Heart left ventricle (tissue), 16 donors: ENCODE results near the gene ARHGAP26. TPM values are rescaled to one million over a fixed set of nuclear protein-coding genes. Genes with fewer than 3 reads are reported as not detected.

Experiments
- ATAC-seq, 4 donors: fragments of 200-7000 bp; cut with Tn5 transposase; one replicate each; pipeline ENCODE4 v1.9.1; 2020 to 2022; ENCODE audit warnings: moderate library complexity in 4 of 4, mild to moderate bottlenecking in 3 of 4, moderate number of reproducible peaks in 1 of 4
- DNase-seq, 5 donors: peaks; one replicate each; pipeline ENCODE4 v3.0.0-alpha.2; 2020
- H3K27ac ChIP-seq, 12 donors: fragments of 200-600 bp; sonication (generic) in 4 of 12; one replicate each; pipeline versions ENCODE4 v1.5.0 to v1.8.0; 2016 to 2022; ENCODE audit warnings: mild to moderate bottlenecking in 2 of 12
- H3K27me3 ChIP-seq, 9 donors: fragments of 200-600 bp; sonication (generic) in 2 of 9; one replicate each; pipeline versions ENCODE4 v1.5.1 to v1.8.0; 2016 to 2022; ENCODE audit warnings: mild to moderate bottlenecking in 3 of 9
- H3K36me3 ChIP-seq, 9 donors: fragments of 200-600 bp; sonication (generic) in 2 of 9; one replicate each; pipeline versions ENCODE4 v1.5.0 to v1.8.0; 2018 to 2022; ENCODE audit warnings: mild to moderate bottlenecking in 2 of 9
- H3K4me1 ChIP-seq, 12 donors: fragments of 200-600 bp; sonication (generic) in 4 of 12; one replicate each; pipeline versions ENCODE4 v1.5.0 to v1.8.0; 2016 to 2022; ENCODE audit warnings: mild to moderate bottlenecking in 3 of 12
- H3K4me3 ChIP-seq, 12 donors: fragments of 200-600 bp; sonication (generic) in 4 of 12; one replicate each; pipeline versions ENCODE4 v1.5.0 to v1.8.0; 2017 to 2022; ENCODE audit warnings: mild to moderate bottlenecking in 9 of 12, moderate library complexity in 4 of 12
- H3K9me3 ChIP-seq, 12 donors: fragments of 200-600 bp; sonication (generic) in 4 of 12; one replicate each; pipeline versions ENCODE4 v1.5.0 to v1.8.0; 2016 to 2022; ENCODE audit warnings: mild to moderate bottlenecking in 1 of 12
- POLR2A ChIP-seq, 2 donors: fragments of 450-650 bp; IDR thresholded peaks; one replicate each; pipeline ENCODE4 v1.6.1; 2017; ENCODE audit warnings: antibody characterized with exemption in 2 of 2, mild to moderate bottlenecking in 2 of 2, moderate library complexity in 2 of 2
- WGBS, 4 donors: extraction: QIAGEN DNeasy Blood & Tissue Kit in 2 of 4; methylation state at CpG; one replicate each; pipeline versions ENCODE4 v1.1.5 to v1.1.7; 2013 to 2018; 5-methylcytosine and 5-hydroxymethylcytosine counted together
- intact Hi-C, 10 donors: fragments of 100-400 bp; cut with DNase I; formaldehyde crosslinking; loops; one replicate each; pipeline versions ENCODE4 v1.11.1 to v1.14.2; 2022
- polyA plus RNA-seq, 2 donors: library from polyadenylated mRNA; stranded (reverse); fragments of 200-250 nt; gene quantifications; one replicate each; pipeline ENCODE4 v1.2.3, GENCODE V29; 2013
- total RNA-seq, 9 donors: library from RNA; depleted of rRNA in 2 of 9; stranded (reverse); fragments of >200 nt in 2 of 9; fragmentation: NEBNext Ultra II Directional in 3 of 9; extraction: Animal tissue kit (Norgen Biotek cat#: 25700) in 3 of 9; gene quantifications; one replicate each; pipeline versions ENCODE4 v1.1.0 to v1.2.4, GENCODE V29; 2016 to 2023
- TF ChIP-seq, protein P1 (sequence below), 12 donors: fragments of 200-600 bp; sonication (generic) in 4 of 12; IDR thresholded peaks; one replicate each; pipeline versions ENCODE4 v1.5.0 to v1.8.0; 2018 to 2022; ENCODE audit warnings: antibody characterized with exemption in 12 of 12, mild to moderate bottlenecking in 5 of 12
- donor health status: ischemic (EF 13 %, LVEDD 7.1; RV severe dilation, severe dysfunction).
- donor health status: healthy with polysubstance abuse.
- donor health status: DM: no; HTN: yes; CAD: no.
- donor health status: DM: no; HTN: no; CAD: no.
- donor health status: ischemic (EF 25% LVEDD 6.9; RV normal size, moderate dysfunction).
- donor health status: ischemic (EF 25% LVEDD 5.7; RV mildly dilated, moderate dysfunction).
- donor health status: healthy.
- donor health status: DM: yes; HTN: yes; CAD: no.
- donor health status: ischemic (EF 35%, LVEDD 5.7; RV mildly dilated, moderate dysfunction).
- donor health status: nonischemic (EF 11% LVEDD 7.7; RV severe dilation, severe dysfunction).
- donor health status: DM: yes; HTN: yes; CAD: no.
- donor health status: PGD.
- donor health status: ischemic (EF 29% LVEDD 5.4; RV normal size, mild dysfunction).
- donor health status: nonischemic (EF 23%, LVEDD 6.1; RV moderate dilation, normal function).

The ARHGAP26 gene
- total and polyA plus RNA-seq, 11 donors: 11.9 to 52.1 (median 33.7) TPM

DNA sequence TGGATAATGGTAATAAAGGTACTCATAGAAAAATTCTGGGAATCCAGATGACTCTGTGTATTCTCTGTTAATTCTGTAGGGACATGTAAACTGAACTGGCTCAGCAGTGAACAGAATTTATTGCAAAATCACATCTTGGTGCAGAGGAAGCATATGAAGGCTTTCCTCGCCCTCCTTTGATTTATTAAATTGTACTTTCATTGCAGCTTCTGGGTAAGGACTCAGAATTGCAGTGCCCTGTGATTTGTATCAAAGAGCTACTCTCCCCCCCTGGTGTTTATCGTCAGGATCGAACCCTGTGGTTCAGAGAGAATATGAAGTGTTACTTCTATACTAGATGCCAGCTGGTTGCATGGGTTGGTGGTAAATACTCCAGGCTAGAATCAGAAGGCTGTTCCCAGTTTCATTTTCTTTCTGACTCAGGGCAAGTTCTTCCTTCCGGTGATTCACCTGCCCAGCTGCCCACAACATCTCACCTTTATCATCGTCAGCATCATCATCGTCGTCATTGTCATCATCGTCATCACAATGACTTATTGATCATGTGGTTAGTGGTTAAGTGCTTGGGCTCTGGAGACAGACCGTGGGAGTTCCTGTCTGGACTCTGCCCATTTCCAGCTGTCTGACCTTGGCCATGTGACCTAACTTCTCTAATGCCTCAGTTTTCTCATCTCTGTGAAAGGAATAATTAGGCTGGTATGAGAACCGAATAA, 238.8 kb downstream of the ARHGAP26 start:
- peak in 2 of 5 donors; percentile 26 to 39 for DNase-seq
- no peak for TF ChIP-seq POLR2A (IDR thresholded peaks at IDR 0.05)
- TF ChIP-seq, protein P1, sequence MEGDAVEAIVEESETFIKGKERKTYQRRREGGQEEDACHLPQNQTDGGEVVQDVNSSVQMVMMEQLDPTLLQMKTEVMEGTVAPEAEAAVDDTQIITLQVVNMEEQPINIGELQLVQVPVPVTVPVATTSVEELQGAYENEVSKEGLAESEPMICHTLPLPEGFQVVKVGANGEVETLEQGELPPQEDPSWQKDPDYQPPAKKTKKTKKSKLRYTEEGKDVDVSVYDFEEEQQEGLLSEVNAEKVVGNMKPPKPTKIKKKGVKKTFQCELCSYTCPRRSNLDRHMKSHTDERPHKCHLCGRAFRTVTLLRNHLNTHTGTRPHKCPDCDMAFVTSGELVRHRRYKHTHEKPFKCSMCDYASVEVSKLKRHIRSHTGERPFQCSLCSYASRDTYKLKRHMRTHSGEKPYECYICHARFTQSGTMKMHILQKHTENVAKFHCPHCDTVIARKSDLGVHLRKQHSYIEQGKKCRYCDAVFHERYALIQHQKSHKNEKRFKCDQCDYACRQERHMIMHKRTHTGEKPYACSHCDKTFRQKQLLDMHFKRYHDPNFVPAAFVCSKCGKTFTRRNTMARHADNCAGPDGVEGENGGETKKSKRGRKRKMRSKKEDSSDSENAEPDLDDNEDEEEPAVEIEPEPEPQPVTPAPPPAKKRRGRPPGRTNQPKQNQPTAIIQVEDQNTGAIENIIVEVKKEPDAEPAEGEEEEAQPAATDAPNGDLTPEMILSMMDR (IDR thresholded peaks at IDR 0.05): no peak
- H3K27ac ChIP-seq: peak overlapping the region in 5 of 12 donors; percentile 13 to 64 (median 35)
- H3K36me3 ChIP-seq: peaks cover 0 to under 1% (median 0%) of the 10 kb centered on the region in 9 donors
- ATAC-seq: peak in 3 of 4 donors; percentile 29 to 53 (median 42)
- H3K4me3 ChIP-seq: no peak overlapping the region
- H3K27me3 ChIP-seq: no peaks in the 10 kb centered on the region
- intact Hi-C loops: loop anchor here in 7 of 10 donors (5.0 to 10.0 kb wide), 10 partner anchors 56 to 1136 kb away; partner anchors contain the start of gene NR3C1 (in 2 of the 7)
- WGBS, 4 donors: 73 to 79% (median 75%) methylated on average over 10 of the region's 10 CpGs
- H3K9me3 ChIP-seq: no peaks in the 10 kb centered on the region
- H3K4me1 ChIP-seq: peaks cover 0 to 67% (median 37%) of the 10 kb centered on the region in 12 donors

DNA sequence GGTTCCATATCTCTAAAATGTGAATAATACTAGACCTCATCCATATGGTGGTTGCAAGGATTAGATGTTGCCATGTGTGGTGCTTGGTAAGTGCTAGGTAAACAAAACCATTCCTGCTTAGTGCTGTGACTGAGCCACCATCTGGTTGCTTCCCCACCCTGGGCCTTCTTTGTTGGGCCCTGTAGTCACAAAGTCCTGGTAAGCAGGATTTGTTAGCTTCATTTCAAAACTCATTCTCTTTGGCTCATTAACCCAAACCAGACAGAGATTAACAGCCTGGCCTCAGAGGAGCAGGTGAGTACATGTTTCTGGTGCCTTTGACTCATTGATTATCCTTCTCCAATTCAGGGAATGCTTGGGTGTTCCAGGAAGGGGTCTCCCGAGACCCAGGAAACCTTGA, 240.2 kb downstream of the ARHGAP26 start:
- peaks cover 0 to 53% (median 31%) of the 10 kb centered on the region in 12 donors for H3K4me1 ChIP-seq
- H3K27me3 ChIP-seq: no peaks in the 10 kb centered on the region
- peaks cover 0 to 10% (median 0%) of the 10 kb centered on the region in 9 donors for H3K36me3 ChIP-seq
- peak overlapping the region in 1 of 12 donors; percentile 61 for H3K27ac ChIP-seq
- no peak overlapping the region for H3K4me3 ChIP-seq
- ATAC-seq (no peak), DNase-seq (no peak)
- intact Hi-C loops: loop anchor here in 4 of 10 donors (1.0 to 10.0 kb wide), 3 partner anchors 43 to 814 kb away; partner anchors contain the start of gene NR3C1 (in 1 of the 4)
- no peak for TF ChIP-seq POLR2A (IDR thresholded peaks at IDR 0.05)
- TF ChIP-seq, protein P1 (IDR thresholded peaks at IDR 0.05): no peak
- H3K9me3 ChIP-seq: no peaks in the 10 kb centered on the region
- WGBS, 4 donors: 83 to 89% (median 87%) methylated on average over 1 of the region's 1 CpG

DNA sequence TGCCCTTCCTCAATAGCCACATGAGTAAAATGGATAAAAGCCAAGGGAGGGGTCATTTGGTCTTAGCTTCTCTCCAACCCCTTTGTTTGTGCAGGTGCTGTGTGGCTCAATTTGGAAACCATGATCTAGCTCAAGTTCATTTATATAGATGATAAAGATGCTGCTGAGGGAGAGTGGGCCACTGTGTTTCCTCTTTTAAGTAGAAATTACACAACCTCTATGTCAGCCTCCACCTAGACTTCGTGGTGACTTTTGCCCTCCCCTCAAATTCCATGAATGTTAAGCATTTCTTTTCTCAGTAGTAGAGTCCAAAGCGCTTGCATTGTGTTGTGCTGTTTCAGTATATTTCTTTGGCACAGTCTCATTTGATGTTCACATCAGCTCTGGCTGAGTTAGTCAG, 241.4 kb downstream of the ARHGAP26 start:
- intact Hi-C loops: loop anchor here in 3 of 10 donors (5.0 to 10.0 kb wide), 2 partner anchors 391 to 813 kb away; partner anchors contain the start of gene NR3C1 (in 1 of the 3)
- ATAC-seq (no peak), DNase-seq (no peak)
- TF ChIP-seq, protein P1 (IDR thresholded peaks at IDR 0.05): no peak
- no peak for TF ChIP-seq POLR2A (IDR thresholded peaks at IDR 0.05)
- H3K9me3 ChIP-seq: no peaks in the 10 kb centered on the region
- H3K27ac ChIP-seq: no peak overlapping the region
- WGBS, 4 donors: 60 to 62% (median 61%) methylated on average over 2 of the region's 2 CpGs
- no peak overlapping the region for H3K4me3 ChIP-seq
- H3K27me3 ChIP-seq: no peaks in the 10 kb centered on the region
- peaks cover 0 to 41% (median 25%) of the 10 kb centered on the region in 12 donors for H3K4me1 ChIP-seq
- peaks cover 0 to 18% (median 0%) of the 10 kb centered on the region in 9 donors for H3K36me3 ChIP-seq

- intact Hi-C loops: loop anchor here in 3 of 10 donors (5.0 to 10.0 kb wide), 2 partner anchors 389 to 811 kb away; partner anchors contain the start of gene NR3C1 (in 1 of the 3)
- Histone ChIP-seq H3K4me3 (no peak overlapping the region), H3K36me3 (peaks cover 0 to 25% (median 0%) of the 10 kb centered on the region in 9 donors), H3K4me1 (peaks cover 0 to 30% (median 9%) of the 10 kb centered on the region in 12 donors), H3K27ac (no peak overlapping the region), H3K27me3 (no peaks in the 10 kb centered on the region), H3K9me3 (peaks cover 0 to 6% (median 0%) of the 10 kb centered on the region in 12 donors)
- no peak for ATAC-seq
- TF ChIP-seq, protein P1 (IDR thresholded peaks at IDR 0.05): no peak
- no peak for TF ChIP-seq POLR2A (IDR thresholded peaks at IDR 0.05)
- no peak for DNase-seq
- 91 to 96% (median 94%) methylated on average over 4 of the region's 4 CpGs for WGBS, 4 donors
Observed at GRCh38 chr5:143013176-143013891, 243.2 kb downstream of the ARHGAP26 start.
